Nephron progenitor cell (in vitro differentiated cells): ENCODE measurements around the gene MELTF.
A peak's percentile ranks its signal among the peaks of the same experiment; 100 is the strongest.

Experiments used
- DNase-seq: peaks from one replicate; pipeline ENCODE4 v3.0.0; 2021
- H3K27ac Mint-ChIP-seq: 2 replicates; pipeline ENCODE4 v1.8.0; 2021; ENCODE audit warnings: mild to moderate bottlenecking, moderate library complexity, mixed read lengths
- H3K27me3 Mint-ChIP-seq: 2 replicates; pipeline ENCODE4 v1.8.0; 2021; ENCODE audit warnings: mild to moderate bottlenecking, low read depth, mixed read lengths; ENCODE audit not compliant: poor library complexity
- H3K36me3 Mint-ChIP-seq: 2 replicates; pipeline ENCODE4 v1.8.0; 2021; ENCODE audit warnings: low read depth, mixed read lengths
- H3K4me1 Mint-ChIP-seq: 2 replicates; pipeline ENCODE4 v1.8.0; 2021; ENCODE audit warnings: mixed read lengths
- H3K4me3 Mint-ChIP-seq: 2 replicates; pipeline ENCODE4 v1.8.0; 2021; ENCODE audit warnings: mild to moderate bottlenecking, moderate library complexity, mixed read lengths
- H3K9me3 Mint-ChIP-seq: 2 replicates; pipeline ENCODE4 v1.8.0; 2021; ENCODE audit warnings: mild to moderate bottlenecking, moderate library complexity, mixed read lengths
- TF ChIP-seq, protein P1 (sequence below): fragments of 200-600 bp; sonication (generic); IDR thresholded peaks from 2 replicates; pipeline ENCODE4 v1.5.0; 2021; ENCODE audit warnings: antibody characterized with exemption

The MELTF gene

DNA sequence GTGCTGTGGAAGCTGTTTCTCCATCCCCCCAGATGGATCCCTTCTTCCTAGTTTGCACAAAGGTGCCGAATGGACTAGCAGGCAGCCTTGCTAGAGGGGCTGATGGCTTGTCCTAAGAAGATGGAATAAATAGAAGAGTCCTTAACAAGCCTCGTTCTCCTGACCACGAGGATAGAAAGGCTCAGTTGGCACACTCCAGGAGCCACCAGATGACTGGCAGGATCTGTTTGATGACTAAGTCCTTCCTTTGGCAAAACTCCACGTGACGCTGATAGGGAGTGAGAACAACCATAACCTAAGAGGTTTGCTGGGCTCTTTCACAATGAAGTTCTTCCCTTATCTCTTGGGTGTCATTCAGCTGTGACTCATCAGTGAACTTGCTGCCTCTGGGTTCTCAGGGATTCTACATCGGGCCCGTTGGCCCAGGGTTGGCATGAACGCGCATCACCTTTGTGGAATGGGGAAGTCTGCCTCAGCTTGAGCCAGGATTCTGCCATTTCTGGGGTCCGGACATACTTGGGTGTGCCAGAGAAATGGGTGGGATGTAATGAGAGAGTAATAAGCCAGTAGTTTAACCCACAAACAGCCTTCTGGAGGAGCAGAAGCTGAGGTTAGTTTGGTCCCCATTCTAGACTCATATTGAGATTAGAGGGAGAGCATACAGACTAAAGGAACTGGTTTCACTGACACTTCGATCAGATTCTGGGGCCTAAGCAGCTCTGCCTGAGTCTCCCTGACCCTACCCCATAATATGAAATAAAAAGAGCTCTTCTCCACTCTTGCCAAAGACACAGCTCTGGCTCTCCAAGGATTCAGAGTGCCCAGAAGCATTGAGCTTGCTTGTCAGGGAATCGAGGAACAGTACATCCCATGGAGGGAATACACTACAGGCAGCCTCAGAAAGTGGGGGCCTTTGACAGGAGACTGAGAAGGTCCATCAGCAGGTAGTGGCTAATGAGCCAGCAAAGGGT, 2.0 kb upstream of the MELTF start:
- Mint-ChIP-seq H3K4me1 (peaks cover 6% of the 10 kb centered on the region), H3K27me3 (peaks cover 46% of the 10 kb centered on the region), H3K27ac (no peak overlapping the region), H3K4me3 (no peak overlapping the region), H3K9me3 (no peaks in the 10 kb centered on the region), H3K36me3 (no peaks in the 10 kb centered on the region)
- DNase-seq = no peak
- TF ChIP-seq, protein P1, sequence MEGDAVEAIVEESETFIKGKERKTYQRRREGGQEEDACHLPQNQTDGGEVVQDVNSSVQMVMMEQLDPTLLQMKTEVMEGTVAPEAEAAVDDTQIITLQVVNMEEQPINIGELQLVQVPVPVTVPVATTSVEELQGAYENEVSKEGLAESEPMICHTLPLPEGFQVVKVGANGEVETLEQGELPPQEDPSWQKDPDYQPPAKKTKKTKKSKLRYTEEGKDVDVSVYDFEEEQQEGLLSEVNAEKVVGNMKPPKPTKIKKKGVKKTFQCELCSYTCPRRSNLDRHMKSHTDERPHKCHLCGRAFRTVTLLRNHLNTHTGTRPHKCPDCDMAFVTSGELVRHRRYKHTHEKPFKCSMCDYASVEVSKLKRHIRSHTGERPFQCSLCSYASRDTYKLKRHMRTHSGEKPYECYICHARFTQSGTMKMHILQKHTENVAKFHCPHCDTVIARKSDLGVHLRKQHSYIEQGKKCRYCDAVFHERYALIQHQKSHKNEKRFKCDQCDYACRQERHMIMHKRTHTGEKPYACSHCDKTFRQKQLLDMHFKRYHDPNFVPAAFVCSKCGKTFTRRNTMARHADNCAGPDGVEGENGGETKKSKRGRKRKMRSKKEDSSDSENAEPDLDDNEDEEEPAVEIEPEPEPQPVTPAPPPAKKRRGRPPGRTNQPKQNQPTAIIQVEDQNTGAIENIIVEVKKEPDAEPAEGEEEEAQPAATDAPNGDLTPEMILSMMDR = no peak

DNA sequence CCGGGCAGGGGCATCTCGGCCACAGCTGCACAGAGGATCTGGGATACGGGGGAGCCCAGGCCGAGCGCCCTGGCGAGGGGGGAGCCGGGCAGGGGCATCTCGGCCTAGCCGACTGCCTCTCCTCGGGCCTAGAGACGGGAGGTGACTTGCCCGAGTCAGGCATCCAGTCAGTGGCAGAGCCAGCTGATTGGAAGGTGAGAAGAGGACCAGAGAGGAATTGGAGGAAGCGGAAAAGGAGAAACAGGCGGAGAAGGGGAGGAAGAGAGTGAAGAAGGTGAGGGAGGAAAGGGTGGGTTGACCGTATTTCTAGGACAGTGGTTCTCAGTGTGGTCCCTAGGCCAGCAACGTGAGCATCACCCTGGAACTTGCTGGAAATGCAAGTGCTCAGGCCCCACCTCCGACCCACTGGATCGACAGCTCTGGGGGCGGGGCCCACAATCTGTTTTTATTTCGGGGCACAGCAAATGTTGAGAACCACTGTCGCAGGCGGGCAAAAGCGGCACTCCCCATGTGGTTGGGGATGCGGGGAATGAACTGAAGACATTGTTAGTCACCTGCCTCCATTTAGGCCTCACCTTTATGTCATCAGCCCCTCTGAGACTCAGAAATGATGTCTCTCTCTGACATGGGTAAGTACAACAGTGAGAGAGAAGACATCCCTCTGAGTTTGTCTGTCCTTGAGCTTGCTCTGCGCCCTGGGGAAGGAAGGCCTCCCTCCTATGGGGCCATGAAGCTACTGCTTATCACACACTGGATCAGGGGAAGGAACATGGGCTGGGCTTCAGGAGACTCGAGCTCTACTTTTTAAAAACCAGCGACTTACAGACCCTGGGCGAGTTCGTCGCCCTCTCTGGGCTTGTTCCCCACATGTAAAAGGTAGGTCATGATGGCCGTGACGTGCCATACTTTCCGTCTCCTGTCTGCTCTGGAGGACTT, 1.0 kb upstream of the MELTF start:
- Mint-ChIP-seq H3K36me3 (no peaks in the 10 kb centered on the region), H3K27ac (no peak overlapping the region), H3K9me3 (no peaks in the 10 kb centered on the region), H3K27me3 (peaks cover 46% of the 10 kb centered on the region), H3K4me3 (no peak overlapping the region), H3K4me1 (peaks cover 11% of the 10 kb centered on the region)
- no peak for DNase-seq
- TF ChIP-seq, protein P1 = no peak

DNA sequence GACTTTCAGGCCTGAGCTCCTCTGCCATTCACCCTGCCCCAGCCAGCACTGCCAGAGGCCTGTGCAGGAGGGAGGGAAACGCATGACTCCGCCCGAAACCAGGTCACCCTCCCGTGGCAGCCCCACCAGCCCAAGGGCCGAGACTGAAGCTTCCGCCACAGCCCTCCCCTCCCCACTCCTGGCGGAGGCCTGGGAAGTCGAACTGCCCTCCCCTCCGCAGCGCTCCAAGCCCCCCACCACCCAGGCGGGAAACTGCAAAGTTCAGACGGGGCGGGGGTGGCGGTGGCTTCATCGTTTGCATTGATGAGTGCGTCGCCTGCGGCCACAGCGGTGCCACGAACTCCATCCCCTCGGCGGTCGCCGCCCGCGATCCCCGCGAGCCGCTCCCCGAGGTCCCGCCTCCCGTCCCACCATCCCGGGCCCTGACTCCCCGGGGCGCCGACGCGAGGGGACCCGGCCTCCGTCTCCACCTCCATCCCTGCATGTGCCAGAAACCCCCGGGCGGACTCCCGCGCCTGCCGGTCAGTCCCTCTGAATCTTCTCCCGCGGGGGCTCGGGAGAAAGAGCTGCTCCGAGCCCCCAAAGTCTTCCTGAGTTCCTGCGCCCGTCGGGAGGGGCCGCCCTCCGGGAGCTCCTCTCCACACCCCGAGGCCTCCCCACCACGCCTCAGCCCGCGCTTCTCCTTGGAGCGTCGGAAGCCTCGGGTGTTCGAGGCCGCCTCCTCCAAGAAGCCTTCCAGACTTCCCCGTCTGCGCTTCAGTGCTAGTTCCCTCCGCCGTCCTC, 698 bp downstream of the MELTF start:
- TF ChIP-seq, protein P1 = no peak
- no peak overlapping the region for H3K27ac Mint-ChIP-seq

DNA sequence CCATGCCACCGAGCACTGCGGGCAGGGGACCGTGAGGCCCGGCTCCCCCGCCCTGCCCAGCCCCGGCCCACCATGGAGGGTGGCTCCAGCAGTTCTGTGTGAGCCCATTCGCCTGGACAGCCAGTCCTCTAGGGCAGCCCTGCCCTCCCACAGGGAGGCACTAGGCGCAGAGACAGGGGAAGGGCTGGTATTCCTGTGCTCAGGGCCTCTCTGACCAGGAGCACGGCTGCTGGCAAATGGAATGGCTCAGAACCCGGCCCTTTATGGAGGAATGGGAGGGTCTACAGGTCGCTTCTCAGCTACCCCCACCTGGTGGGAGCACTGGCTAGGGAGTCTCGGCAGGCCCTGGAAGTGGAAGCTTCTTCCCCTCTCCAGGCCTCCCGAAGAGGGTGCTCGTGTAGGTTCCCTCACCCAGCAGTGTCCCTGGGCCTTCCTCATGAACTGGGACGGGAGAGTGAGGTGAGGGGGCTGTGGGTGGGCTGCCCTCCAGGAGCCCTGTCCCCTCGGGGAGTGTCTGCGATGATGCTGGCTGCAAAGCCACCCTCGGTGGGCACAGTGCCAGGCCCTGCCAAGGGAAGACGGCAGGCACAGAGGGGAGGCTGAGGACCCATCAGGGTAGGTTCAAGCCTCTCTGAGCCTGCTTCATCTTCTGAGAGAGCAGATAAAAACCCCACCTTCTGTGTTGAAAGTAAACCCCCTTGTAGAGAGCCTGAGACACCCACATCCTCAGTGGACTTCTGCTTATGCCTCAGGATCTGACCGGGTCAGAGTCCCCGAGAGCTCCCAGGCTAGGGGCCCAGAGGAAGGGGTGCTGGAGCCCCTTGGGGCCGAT, 1.5 kb downstream of the MELTF start:
- H3K27ac Mint-ChIP-seq = no peak overlapping the region
- H3K4me1 Mint-ChIP-seq = peaks cover 33% of the 10 kb centered on the region
- no peaks in the 10 kb centered on the region for H3K9me3 Mint-ChIP-seq
- H3K4me3 Mint-ChIP-seq = peak overlapping the region; percentile 58
- H3K36me3 Mint-ChIP-seq = no peaks in the 10 kb centered on the region
- no peak for DNase-seq
- H3K27me3 Mint-ChIP-seq = peaks cover 48% of the 10 kb centered on the region
- TF ChIP-seq, protein P1 = no peak

More for the DNA sequence above, 698 bp downstream of the MELTF start:
- no peaks in the 10 kb centered on the region for H3K9me3 Mint-ChIP-seq
- H3K4me1 Mint-ChIP-seq = peaks cover 25% of the 10 kb centered on the region
- H3K27me3 Mint-ChIP-seq = peaks cover 48% of the 10 kb centered on the region
- DNase-seq = peak; percentile 41
- no peaks in the 10 kb centered on the region for H3K36me3 Mint-ChIP-seq
- peak overlapping the region; percentile 70 for H3K4me3 Mint-ChIP-seq
